Measurements from ENCODE around the gene RALGAPA1. TPM values are rescaled to one million over a fixed set of nuclear protein-coding genes. Genes with fewer than 3 reads are reported as not detected.

The RALGAPA1 gene
- total and polyA plus RNA-seq, 9 of the 15 experiments (the other 6 are each of a cell fraction or from before 2014, with no cell fraction given), result 2.5 to 16.3 (median 6.2) TPM

DNA sequence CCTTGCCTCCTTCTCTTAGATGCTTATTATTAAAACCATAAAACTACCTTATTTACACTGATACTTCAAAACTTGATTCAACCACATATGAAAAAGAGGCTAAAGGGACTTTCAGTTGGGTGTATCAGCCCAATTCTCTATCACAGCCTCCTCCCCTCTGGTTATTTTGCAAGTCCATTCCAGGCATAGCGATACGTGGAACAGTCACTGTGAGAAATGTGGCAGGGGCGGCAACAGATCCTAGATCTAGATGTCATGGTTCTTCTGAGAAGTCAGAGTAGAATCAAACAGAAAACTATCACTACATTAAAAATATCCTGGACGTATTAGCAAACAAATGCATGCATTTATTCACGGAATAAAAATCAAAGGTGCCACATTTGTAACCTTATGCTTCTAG, 83.2 kb downstream of the RALGAPA1 start:
- ChIA-PET POLR2A (no interaction called here), CTCF (ENCODE audit: low intra/inter-chr PET ratio) (no interaction called here)
- intact Hi-C loops (cut with micrococcal nuclease) (no loop called here), in situ Hi-C loops (cut with MboI) (no loop called here)
- DNase-seq (ENCODE audit: extremely low read depth in 1 of 4, low spot score in 3 of 4), result no peak
- TF ChIP-seq CBFB (CRISPR knock-in tag; IDR thresholded peaks at IDR 0.05) (no peak), RBFOX2 (IDR thresholded peaks at IDR 0.05; ENCODE audit: low read depth, low read length) (no peak), GATAD2B (IDR thresholded peaks at IDR 0.05; ENCODE audit: borderline replicate concordance) (no peak), SRSF9 (IDR thresholded peaks at IDR 0.05; ENCODE audit: borderline replicate concordance, low read depth, low read length) (no peak), TEAD1 (CRISPR knock-in tag; IDR thresholded peaks at IDR 0.05) (no peak), NELFE (IDR thresholded peaks at IDR 0.05; ENCODE audit: insufficient read depth, insufficient read length) (no peak), ZNF232 (CRISPR knock-in tag; IDR thresholded peaks at IDR 0.05) (no peak)
- TF ChIP-seq, protein P1, sequence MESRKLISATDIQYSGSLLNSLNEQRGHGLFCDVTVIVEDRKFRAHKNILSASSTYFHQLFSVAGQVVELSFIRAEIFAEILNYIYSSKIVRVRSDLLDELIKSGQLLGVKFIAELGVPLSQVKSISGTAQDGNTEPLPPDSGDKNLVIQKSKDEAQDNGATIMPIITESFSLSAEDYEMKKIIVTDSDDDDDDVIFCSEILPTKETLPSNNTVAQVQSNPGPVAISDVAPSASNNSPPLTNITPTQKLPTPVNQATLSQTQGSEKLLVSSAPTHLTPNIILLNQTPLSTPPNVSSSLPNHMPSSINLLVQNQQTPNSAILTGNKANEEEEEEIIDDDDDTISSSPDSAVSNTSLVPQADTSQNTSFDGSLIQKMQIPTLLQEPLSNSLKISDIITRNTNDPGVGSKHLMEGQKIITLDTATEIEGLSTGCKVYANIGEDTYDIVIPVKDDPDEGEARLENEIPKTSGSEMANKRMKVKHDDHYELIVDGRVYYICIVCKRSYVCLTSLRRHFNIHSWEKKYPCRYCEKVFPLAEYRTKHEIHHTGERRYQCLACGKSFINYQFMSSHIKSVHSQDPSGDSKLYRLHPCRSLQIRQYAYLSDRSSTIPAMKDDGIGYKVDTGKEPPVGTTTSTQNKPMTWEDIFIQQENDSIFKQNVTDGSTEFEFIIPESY (CRISPR knock-in tag; IDR thresholded peaks at IDR 0.05), result no peak
- TF ChIP-seq, protein P2, sequence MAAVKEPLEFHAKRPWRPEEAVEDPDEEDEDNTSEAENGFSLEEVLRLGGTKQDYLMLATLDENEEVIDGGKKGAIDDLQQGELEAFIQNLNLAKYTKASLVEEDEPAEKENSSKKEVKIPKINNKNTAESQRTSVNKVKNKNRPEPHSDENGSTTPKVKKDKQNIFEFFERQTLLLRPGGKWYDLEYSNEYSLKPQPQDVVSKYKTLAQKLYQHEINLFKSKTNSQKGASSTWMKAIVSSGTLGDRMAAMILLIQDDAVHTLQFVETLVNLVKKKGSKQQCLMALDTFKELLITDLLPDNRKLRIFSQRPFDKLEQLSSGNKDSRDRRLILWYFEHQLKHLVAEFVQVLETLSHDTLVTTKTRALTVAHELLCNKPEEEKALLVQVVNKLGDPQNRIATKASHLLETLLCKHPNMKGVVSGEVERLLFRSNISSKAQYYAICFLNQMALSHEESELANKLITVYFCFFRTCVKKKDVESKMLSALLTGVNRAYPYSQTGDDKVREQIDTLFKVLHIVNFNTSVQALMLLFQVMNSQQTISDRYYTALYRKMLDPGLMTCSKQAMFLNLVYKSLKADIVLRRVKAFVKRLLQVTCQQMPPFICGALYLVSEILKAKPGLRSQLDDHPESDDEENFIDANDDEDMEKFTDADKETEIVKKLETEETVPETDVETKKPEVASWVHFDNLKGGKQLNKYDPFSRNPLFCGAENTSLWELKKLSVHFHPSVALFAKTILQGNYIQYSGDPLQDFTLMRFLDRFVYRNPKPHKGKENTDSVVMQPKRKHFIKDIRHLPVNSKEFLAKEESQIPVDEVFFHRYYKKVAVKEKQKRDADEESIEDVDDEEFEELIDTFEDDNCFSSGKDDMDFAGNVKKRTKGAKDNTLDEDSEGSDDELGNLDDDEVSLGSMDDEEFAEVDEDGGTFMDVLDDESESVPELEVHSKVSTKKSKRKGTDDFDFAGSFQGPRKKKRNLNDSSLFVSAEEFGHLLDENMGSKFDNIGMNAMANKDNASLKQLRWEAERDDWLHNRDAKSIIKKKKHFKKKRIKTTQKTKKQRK (IDR thresholded peaks at IDR 0.05; ENCODE audit: borderline replicate concordance, low read depth, low read length), result no peak
- no peak for ATAC-seq
- Histone ChIP-seq H3K9ac (ENCODE audit: insufficient read depth in 1 of 2, low read depth in 2 of 2, low read length in 2 of 2) (no peak overlapping the region), H3K9me3 (replicated peaks; ENCODE audit: control insufficient read depth, insufficient read depth, low read depth, low read length) (no peaks in the 10 kb centered on the region), H3K27me3 (ENCODE audit: control insufficient read depth in 2 of 2, insufficient read depth in 2 of 2, low read length in 2 of 2) (no peaks in the 10 kb centered on the region), H3K4me1 (replicated peaks in 1 of 2; ENCODE audit: control insufficient read depth in 2 of 2, insufficient read depth in 2 of 2, low read length in 2 of 2) (no peaks in the 10 kb centered on the region), H3K36me3 (ENCODE audit: control insufficient read depth, insufficient read depth, low read length) (no peaks in the 10 kb centered on the region), H3K79me2 (ENCODE audit: control insufficient read depth, insufficient read depth, low read length) (no peaks in the 10 kb centered on the region), H4K20me1 (replicated peaks; ENCODE audit: control insufficient read depth, insufficient read depth, low read length) (no peaks in the 10 kb centered on the region), H2AFZ (ENCODE audit: low read depth, low read length) (no peak overlapping the region), H3K4me2 (ENCODE audit: insufficient read depth, low read length) (no peak overlapping the region), H3K4me3 (no peak overlapping the region), H3K27ac (ENCODE audit: extremely low read depth, low read depth, low read length) (no peak overlapping the region), H3K9me1 (ENCODE audit: control insufficient read depth, insufficient read depth, low read length) (no peaks in the 10 kb centered on the region)
- FAIRE-seq, result no peak
- 73% methylated on average over 5 of the region's 5 CpGs for WGBS (ENCODE audit: insufficient coverage, low coverage, missing lambda C conversion rate)
- no TSS peak for BruUV-seq (replicated peaks)

Data from K562 (cell line).